ENCODE measurements around the gene CLTCL1. TPM values are rescaled to one million over a fixed set of nuclear protein-coding genes. Genes with fewer than 3 reads are reported as not detected.

Gene CLTCL1
- total and polyA plus RNA-seq, 9 of the 15 experiments (the other 6 are each of a cell fraction or from before 2014, with no cell fraction given): 1.1 to 11.7 (median 5.0) TPM

DNA sequence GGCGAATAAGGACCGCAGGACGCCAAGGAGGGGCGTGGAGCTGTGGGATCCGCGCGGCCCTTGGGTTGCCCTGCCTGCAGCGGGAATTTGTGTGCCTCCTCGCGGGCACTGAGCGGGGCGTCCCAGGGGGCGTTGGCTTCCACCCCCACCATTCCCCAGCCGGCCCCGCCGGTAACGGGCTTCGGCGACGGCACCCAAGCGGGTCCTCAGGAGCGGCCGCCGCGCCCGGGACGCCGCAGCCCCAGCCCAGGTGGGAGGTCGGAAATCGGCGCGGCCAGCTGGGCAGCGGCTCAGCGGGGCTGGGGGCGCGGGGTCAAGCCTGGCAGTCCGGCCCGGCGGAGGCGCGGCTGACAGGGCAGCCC lies 320 bp downstream of the CLTCL1 start (continued):
- TF ChIP-seq ZBED1 (IDR thresholded peaks at IDR 0.05) (no peak), NCOA4 (IDR thresholded peaks at IDR 0.05; ENCODE audit: partially characterized antibody) (no peak), RAD21 (CRISPR knock-in tag; conservative IDR thresholded peaks at IDR 0.05 in 1 of 2, IDR thresholded peaks at IDR 0.05 in 1 of 2) (0 out of 4 replicates have a peak, but pooled peaks of 1 of the 2 experiments have one; percentile 18), ZNF12 (CRISPR knock-in tag; IDR thresholded peaks at IDR 0.05) (no peak), MIER1 (IDR thresholded peaks at IDR 0.05; ENCODE audit: low read depth) (no peak), NONO (IDR thresholded peaks at IDR 0.05; ENCODE audit: low read depth in 2 of 2, low read length in 1 of 2) (peak in 1 of 2 experiments; percentile 96; a peak in 2 of 4 replicates), HDAC8 (tag; IDR thresholded peaks at IDR 0.05) (peak; percentile 85), HMG20B (CRISPR knock-in tag; IDR thresholded peaks at IDR 0.05) (no peak), RBM15 (IDR thresholded peaks at IDR 0.05; ENCODE audit: insufficient read depth, low read length) (0 out of 2 replicates have a peak, but pooled peaks have one; percentile 39), TAL1 (IDR thresholded peaks at IDR 0.05) (no peak), RBBP5 (IDR thresholded peaks at IDR 0.05; ENCODE audit: borderline replicate concordance, insufficient read depth, low read length, poor library complexity, severe bottlenecking) (peak; percentile 77), REST (IDR thresholded peaks at IDR 0.05; ENCODE audit: borderline replicate concordance) (peak; percentile 42), REST (CRISPR knock-in tag; IDR thresholded peaks at IDR 0.05; ENCODE audit: low read depth) (peak; percentile 90), CREB1 (IDR thresholded peaks at IDR 0.05) (no peak), CREB1 (CRISPR knock-in tag; IDR thresholded peaks at IDR 0.05) (no peak), SAP30 (IDR thresholded peaks at IDR 0.05; ENCODE audit: borderline replicate concordance, insufficient read depth, low read depth, low read length, poor library complexity, severe bottlenecking) (peak; percentile 90)
- TF ChIP-seq, protein P1, sequence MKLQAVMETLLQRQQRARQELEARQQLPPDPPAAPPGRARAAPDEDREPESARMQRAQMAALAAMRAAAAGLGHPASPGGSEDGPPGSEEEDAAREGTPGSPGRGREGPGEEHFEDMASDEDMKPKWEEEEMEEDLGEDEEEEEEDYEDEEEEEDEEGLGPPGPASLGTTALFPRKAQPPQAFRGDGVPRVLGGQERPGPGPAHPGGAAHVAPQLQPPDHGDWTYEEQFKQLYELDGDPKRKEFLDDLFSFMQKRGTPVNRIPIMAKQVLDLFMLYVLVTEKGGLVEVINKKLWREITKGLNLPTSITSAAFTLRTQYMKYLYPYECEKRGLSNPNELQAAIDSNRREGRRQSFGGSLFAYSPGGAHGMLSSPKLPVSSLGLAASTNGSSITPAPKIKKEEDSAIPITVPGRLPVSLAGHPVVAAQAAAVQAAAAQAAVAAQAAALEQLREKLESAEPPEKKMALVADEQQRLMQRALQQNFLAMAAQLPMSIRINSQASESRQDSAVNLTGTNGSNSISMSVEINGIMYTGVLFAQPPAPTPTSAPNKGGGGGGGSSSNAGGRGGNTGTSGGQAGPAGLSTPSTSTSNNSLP (IDR thresholded peaks at IDR 0.05; ENCODE audit: borderline replicate concordance, low read depth, low read length): no peak
